ENCODE results near the gene NAALADL2. TPM values are rescaled to one million over a fixed set of nuclear protein-coding genes. Genes with fewer than 3 reads are reported as not detected.

NAALADL2 gene
- total and polyA plus RNA-seq, 2 of the 4 experiments (the other 2 are of a cell fraction), result 3.8 to 19.2 TPM

DNA sequence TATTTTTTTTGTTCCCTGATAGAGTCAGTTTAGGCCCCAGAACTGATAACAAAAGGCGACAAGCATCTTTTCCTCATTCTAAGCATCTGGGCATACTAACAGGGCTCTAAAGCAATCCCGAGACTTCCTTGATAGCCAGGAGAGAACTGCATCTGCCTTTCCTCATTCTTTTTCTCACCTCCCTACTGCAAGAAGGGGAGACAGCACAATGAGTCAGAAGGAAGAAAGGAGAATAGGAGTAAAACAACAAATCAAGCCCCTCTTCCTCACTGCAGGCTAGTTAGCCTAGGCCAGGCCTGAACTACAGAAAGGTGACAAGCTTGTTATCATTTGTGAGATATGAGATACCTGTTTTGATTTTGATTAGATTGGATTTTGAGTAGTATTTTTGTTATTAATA is 97.9 kb downstream of the NAALADL2 start:
- H3K4me2 ChIP-seq (ENCODE audit: low read depth, low read length), result peak overlapping the region; percentile 59; the same call in 1 of the 2 replicates
- ChIA-PET POLR2A (ENCODE audit: unreplicated experiment) (no interaction called here), CTCF (interaction anchor here (0.6 to 1.2 kb wide), 2 partner anchors 1443 to 1474 kb away, joined by 3 to 6 read pairs; no protein-coding TSS in a partner anchor)
- H3K56ac ChIP-seq (ENCODE audit: extremely low read depth, insufficient read depth, low read length), result peak overlapping the region; percentile 63
- dilution Hi-C loops (cut with HindIII; ENCODE audit: low sequenced_read_pairs, unreplicated experiment) (no loop called here), in situ Hi-C loops (cut with MboI; ENCODE audit: low sequenced_read_pairs) (loop anchor here (10.0 kb wide), 1 partner anchor 512 kb away; no protein-coding TSS in a partner anchor), intact Hi-C loops (cut with micrococcal nuclease) (loop anchor here (5.0 kb wide), 1 partner anchor 830 kb away; no protein-coding TSS in a partner anchor)
- H3K4ac ChIP-seq (ENCODE audit: low read depth, low read length), result peak overlapping the region; percentile 87
- peak overlapping the region; percentile 75 to 78 for H4K8ac ChIP-seq (ENCODE audit: low read depth in 2 of 2, low read length in 2 of 2)
- H4K5ac ChIP-seq (ENCODE audit: low read depth, low read length), result peak overlapping the region; percentile 74
- H3K9me3 ChIP-seq (ENCODE audit: control insufficient read depth, insufficient read depth, low read length), result no peaks in the 10 kb centered on the region
- H4K20me1 ChIP-seq (ENCODE audit: insufficient read depth, low read length), result no peaks in the 10 kb centered on the region
- H3K23ac ChIP-seq (ENCODE audit: low read depth, low read length), result peak overlapping the region; percentile 68
- H3K36me3 ChIP-seq (ENCODE audit: control insufficient read depth, insufficient read depth, low read length), result no peaks in the 10 kb centered on the region
- TF ChIP-seq, protein P1, sequence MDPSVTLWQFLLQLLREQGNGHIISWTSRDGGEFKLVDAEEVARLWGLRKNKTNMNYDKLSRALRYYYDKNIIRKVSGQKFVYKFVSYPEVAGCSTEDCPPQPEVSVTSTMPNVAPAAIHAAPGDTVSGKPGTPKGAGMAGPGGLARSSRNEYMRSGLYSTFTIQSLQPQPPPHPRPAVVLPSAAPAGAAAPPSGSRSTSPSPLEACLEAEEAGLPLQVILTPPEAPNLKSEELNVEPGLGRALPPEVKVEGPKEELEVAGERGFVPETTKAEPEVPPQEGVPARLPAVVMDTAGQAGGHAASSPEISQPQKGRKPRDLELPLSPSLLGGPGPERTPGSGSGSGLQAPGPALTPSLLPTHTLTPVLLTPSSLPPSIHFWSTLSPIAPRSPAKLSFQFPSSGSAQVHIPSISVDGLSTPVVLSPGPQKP (IDR thresholded peaks at IDR 0.05; ENCODE audit: borderline replicate concordance, low read depth, low read length), result no peak
- TF ChIP-seq BHLHE40 (IDR thresholded peaks at IDR 0.05; ENCODE audit: low read depth, low read length) (no peak), FOS (IDR thresholded peaks at IDR 0.05; ENCODE audit: low read depth, low read length) (no peak), NFE2L2 (IDR thresholded peaks at IDR 0.05; ENCODE audit: low read depth, low read length) (no peak), CHD1 (IDR thresholded peaks at IDR 0.05; ENCODE audit: low read depth, low read length) (no peak), MAFK (IDR thresholded peaks at IDR 0.05; ENCODE audit: low read depth, low read length) (no peak), RFX5 (IDR thresholded peaks at IDR 0.05; ENCODE audit: low read depth, low read length) (no peak), CEBPB (IDR thresholded peaks at IDR 0.05; ENCODE audit: low read depth, low read length) (no peak), MXI1 (IDR thresholded peaks at IDR 0.05; ENCODE audit: borderline replicate concordance, low read depth, low read length) (no peak), MAZ (IDR thresholded peaks at IDR 0.05; ENCODE audit: borderline replicate concordance, low read depth, low read length) (no peak), POLR2A (IDR thresholded peaks at IDR 0.05; ENCODE audit: low read depth, low read length) (no peak)
- H2BK120ac ChIP-seq (ENCODE audit: low read depth, low read length), result peak overlapping the region; percentile 98
- peak overlapping the region; percentile 95 for H3K27ac ChIP-seq (ENCODE audit: insufficient read depth, low read length)
- peak; percentile 27 for DNase-seq
- peak overlapping the region; percentile 16 for H2AFZ ChIP-seq (replicated peaks; ENCODE audit: low read length, poor library complexity)
- H2BK15ac ChIP-seq (ENCODE audit: low read depth, low read length), result peak overlapping the region; percentile 73; the same call in 2 of the 3 replicates
- ATAC-seq (ENCODE audit: low read depth), result peak; percentile 19; the same call in 1 of the 2 replicates
- WGBS, 2 experiments (ENCODE audit: extremely low coverage in 2 of 2, insufficient read length in 1 of 2), result no CpG with 5 or more reads among the region's 2 CpGs
- H3K14ac ChIP-seq (replicated peaks; ENCODE audit: low read depth, low read length), result peak overlapping the region; percentile 87
- H3K4me3 ChIP-seq (ENCODE audit: insufficient read depth, low read depth, low read length), result no peak overlapping the region
- H2AK9ac ChIP-seq (replicated peaks; ENCODE audit: low read depth, low read length, poor library complexity), result no peak overlapping the region
- H3K9ac ChIP-seq (ENCODE audit: low read depth, low read length), result peak overlapping the region; percentile 82
- peak overlapping the region; percentile 97 for H2BK20ac ChIP-seq (ENCODE audit: low read depth, low read length)
- H3K27me3 ChIP-seq (ENCODE audit: control insufficient read depth, insufficient read depth, low read length), result no peaks in the 10 kb centered on the region
- peak overlapping the region; percentile 91 for H2BK5ac ChIP-seq (ENCODE audit: low read depth, low read length, poor library complexity, severe bottlenecking)
- H3K18ac ChIP-seq (ENCODE audit: low read depth, low read length), result peak overlapping the region; percentile 100
- no TSS peak for BruUV-seq (replicated peaks)
- H3K79me1 ChIP-seq (ENCODE audit: low read depth in 1 of 2, low read length in 2 of 2), result 0 out of 4 replicates have a peak, but pooled peaks cover 0 to 18% of the 10 kb centered on the region in 2 experiments
- peaks cover 19% of the 10 kb centered on the region for H3K4me1 ChIP-seq (ENCODE audit: control insufficient read depth, insufficient read depth, low read length)
- H2AK5ac ChIP-seq (ENCODE audit: low read depth, low read length), result peak overlapping the region; percentile 93
- peaks cover 5% of the 10 kb centered on the region; the same call in 1 of the 2 replicates for H3K9me1 ChIP-seq (ENCODE audit: insufficient read depth, low read length)
- peak overlapping the region; percentile 86 for H4K91ac ChIP-seq (ENCODE audit: insufficient read depth, low read depth, low read length)

Data from IMR-90 (cell line).